ENCODE measurements around the gene CFAP68.

Gene CFAP68, protein sequence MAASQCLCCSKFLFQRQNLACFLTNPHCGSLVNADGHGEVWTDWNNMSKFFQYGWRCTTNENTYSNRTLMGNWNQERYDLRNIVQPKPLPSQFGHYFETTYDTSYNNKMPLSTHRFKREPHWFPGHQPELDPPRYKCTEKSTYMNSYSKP
- total RNA-seq, result 6.6 to 7.5 reads per million in 2 experiments

DNA sequence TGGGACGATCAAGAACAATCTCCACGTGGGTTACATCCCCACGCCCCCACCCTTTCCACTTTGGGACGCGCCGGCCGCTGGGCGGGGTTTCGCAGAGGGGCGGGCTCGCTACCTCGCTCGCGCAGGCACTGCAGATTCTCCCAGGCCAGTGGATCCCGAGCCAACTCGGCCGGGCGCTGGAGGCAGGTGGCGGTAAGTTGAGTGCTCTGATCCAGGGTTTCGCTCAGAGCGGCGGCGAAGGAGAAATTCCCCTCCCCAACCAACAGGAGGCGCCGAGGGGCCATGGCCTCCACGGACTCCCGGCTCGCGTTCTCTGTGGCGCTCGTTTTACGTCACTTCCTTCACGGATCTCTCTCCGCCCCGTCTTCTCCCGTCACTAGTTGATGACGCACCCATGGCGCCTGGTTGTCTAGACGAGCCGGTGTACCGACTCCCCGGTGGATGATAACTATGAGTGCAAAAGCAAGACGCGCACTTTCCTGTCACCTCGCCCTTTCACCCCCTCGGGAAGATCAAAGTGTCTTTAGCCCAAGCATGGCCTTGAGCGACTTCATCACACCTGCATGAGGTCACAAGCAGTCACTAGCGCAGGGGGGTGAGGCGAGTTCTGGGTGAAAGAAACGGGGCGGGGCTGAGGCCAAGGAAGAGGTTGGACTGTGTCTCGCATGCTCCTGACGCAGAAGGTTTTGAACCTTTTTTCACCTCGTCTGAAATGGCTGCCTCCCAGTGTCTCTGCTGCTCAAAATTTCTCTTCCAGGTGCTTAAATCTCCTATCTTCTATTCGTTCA is at the start of gene CFAP68, which contains the start of gene FDXACB1:
Gene CFAP68 (plus strand): TSS at position 693 of the 788 bp plus-strand sequence. CDS start 20 bp downstream, at position 713.
Gene FDXACB1 (minus strand): TSS at position 317 of the 788 bp plus-strand sequence. CDS start 33 bp downstream, at position 284.
- DNase-seq (ENCODE audit: low read depth), result peak; percentile 95

- no peak for DNase-seq (ENCODE audit: low read depth)
Observed at GRCh38 chr11:111833524-111833923, 45.8 kb upstream of the CFAP68 start.

DNA sequence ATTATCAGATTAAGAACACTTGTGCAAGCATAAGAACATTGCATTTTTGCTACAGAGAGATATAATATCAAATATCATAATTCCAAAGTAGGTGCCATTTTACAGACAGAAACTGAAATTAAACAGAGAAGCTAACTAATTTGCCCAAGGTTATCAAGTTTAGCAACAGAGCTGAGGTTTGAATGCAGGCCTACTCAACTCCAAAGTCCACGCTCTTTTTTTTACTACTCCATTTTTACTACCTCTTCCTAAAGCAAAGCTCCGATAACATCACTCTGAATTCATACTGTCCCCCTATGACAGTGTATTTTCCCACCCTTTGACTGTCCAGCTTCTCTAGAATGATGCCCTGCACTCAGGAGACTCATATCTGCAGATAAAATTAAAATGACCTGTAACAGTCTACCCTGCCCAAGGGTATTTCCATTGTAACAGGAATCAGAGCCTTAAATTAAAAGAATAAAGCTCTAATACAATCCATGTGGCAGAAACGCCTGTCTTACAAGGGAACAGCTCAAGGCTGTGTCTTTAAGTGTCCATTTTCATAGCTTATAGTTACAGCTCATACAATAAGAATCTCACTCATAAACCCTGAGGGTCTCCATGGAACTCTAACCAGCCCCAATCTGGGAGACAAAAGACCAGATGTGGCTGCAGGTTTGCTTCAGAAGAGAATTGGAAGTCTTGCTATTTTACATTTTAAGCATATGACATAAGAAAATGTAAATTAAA is 44.7 kb upstream of the CFAP68 start:
- DNase-seq (ENCODE audit: low read depth), result no peak

DNA sequence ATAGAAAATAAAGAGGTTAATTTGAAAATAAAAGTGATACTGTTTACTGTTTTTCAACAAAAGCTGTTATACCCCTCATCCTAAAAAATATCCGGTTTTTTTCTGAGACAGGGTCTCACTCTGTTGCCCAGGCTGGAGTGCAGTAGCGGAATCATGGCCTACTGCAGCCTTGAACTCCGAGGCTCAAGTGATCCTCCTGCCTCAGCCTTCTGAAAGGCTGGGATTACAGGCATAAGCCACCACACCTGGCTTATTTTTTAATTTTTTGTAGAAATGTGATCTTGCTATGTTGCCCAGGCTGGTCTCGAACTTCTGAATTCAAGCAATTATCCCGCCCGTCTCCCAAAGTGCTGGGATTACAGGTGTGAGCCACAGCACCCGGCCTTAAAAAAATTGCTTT is 43.7 kb upstream of the CFAP68 start:
- DNase-seq (ENCODE audit: low read depth), result no peak

DNA sequence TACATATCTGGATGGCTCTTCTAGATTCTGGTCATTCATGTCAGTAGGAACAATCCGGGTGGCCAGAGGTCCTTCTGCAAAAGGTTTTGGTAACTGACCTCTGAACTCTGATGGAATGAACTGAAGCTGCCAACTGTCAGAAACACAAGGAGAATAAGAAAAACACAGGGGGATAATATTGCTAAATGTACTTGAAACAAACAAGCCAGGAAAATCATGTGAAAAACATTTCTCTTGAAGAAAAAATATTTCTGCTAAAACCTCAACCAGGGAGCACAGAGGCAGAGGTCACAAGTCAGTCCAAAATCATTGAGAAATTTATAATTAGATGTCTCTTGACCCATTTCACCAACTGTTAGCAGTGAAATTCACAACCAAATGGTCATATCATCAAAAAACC is 43.2 kb upstream of the CFAP68 start:
- DNase-seq (ENCODE audit: low read depth), result no peak

GRCh38 chr11:111836721-111837120 is 42.6 kb upstream of the CFAP68 start:
- DNase-seq (ENCODE audit: low read depth), result no peak

DNA sequence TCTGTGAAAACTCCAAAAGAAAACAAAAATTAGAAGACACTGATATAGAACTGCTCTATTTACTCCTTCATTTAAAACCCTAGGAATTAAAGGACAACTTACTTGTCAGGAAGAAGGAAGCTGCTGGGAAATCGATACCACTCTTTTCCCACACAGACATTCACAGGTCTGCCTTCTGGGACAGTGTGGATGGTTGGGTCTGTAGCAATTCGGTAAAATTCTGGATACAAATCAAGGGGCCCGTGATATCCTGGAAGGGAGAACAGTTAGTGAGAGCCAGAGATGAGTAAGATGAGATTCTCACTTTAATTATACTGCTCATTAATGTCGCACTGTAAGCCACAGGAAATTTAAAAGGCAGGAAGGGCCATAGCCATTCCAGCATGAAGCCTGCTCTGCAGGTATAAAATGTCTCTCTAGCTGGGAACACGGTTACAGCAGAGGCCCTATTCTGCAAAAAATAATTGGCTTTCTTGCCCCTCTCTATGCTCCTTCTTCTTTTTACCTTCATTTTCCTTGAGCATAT is 41.9 kb upstream of the CFAP68 start:
- no peak for DNase-seq (ENCODE audit: low read depth)

DNA sequence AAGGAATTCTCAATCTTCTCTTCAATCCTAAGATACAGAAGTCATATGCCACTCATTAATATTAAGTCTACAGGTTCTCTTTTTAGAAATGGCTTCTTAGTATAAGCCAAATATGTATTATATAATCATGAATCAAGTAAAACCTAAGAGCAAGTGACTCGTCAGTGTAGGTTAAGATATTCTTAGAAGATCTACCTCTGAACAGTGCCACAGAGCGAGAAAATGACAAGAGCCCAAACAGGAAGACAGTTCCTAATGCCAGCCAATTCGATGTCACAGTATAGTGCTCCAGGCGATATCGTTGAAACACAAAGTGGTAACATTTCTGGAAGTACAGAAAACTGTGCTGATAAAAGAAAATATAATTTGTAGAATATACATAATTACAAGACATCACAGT is 41.3 kb upstream of the CFAP68 start:
- no peak for DNase-seq (ENCODE audit: low read depth)

DNA sequence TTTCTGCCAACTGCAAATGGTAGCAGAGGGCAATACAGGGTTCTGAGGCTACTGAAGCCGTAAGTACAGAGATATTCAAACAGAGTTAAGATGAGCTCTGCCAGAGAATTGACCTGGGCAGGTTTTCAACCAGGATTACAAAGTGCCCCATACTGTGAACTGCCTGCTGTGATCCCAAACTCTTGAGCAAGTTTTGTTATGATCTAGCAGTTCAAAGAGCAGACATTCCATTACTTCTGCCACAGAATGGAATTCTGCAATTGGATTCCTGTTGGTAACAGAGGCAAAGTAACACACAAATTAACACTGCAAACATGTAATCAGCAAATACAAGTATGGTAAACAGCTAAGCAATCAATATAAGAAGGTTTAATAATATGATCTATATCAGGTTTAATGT is 39.2 kb upstream of the CFAP68 start:
- DNase-seq (ENCODE audit: low read depth), result no peak

- peak; percentile 78 for DNase-seq (ENCODE audit: low read depth)
Observed at GRCh38 chr11:111841370-111842053, 37.8 kb upstream of the CFAP68 start.

- no peak for DNase-seq (ENCODE audit: low read depth)
Observed at GRCh38 chr11:111843661-111844060, 35.7 kb upstream of the CFAP68 start.

GRCh38 chr11:111845276-111846028 is 33.9 kb upstream of the CFAP68 start:
- no peak for DNase-seq (ENCODE audit: low read depth)

- no peak for DNase-seq (ENCODE audit: low read depth)
Observed at GRCh38 chr11:111846063-111846462, 33.3 kb upstream of the CFAP68 start.

DNA sequence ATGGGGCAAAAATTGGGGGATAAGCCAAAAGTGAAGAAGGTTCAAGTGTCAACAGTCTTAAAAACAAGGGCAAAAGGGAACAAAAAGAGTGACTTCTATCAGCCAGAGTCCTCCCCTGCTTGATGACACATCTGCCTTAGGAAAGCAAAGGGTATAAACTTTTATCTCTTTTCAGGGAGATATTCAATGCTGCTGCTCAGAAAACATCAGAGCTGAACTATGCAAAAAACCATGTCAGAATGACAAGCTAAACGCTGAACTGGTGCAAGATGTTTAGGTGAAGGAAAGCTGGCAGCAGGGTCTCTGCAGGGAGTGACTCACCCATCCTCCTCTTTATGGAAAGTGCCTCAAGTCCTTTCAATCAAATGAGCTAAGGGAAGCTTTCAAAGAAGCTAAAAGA is 32.7 kb upstream of the CFAP68 start:
- no peak for DNase-seq (ENCODE audit: low read depth)

GRCh38 chr11:111849631-111850030 is 29.7 kb upstream of the CFAP68 start:
- DNase-seq (ENCODE audit: low read depth), result no peak

GRCh38 chr11:111851067-111851466 is 28.3 kb upstream of the CFAP68 start:
- no peak for DNase-seq (ENCODE audit: low read depth)

DNA sequence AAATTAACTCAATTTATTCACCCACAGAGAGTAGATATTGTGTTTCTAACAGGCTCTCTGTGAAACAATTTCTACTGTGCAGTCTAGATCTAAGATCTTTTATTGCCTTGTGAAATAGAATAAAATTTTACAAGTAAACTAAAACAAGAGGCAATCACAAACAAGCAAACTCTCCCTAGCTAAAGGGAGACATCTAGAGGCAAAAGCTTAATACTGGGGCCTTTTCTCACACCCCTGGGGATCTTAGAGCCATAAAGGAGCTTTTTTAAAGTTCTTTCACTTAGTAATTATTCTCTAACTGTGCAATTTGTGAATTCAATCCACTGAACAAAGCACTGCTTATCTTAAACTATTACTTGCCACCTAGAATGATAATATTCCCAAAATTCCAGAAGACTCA is 27.7 kb upstream of the CFAP68 start:
- DNase-seq (ENCODE audit: low read depth), result no peak

DNA sequence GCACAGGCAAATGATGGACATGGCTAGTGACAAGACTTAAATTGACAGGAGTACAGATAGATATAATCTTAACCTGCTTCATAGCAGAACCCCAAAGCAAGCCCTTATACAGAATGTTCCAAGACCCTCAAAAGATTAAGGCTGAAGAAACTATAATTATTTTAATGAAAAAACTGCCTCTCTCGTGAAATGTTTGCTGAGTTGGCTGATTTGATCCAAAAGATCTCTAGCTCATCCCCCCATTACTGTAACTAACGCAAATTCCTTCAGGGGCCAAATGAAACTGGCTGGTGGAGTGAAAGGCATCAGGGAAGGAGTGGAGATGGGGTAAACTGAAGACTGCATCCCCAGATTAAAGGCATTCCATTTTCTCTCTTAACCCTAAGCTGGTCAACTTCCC is 27.2 kb upstream of the CFAP68 start:
- DNase-seq (ENCODE audit: low read depth), result no peak

DNA sequence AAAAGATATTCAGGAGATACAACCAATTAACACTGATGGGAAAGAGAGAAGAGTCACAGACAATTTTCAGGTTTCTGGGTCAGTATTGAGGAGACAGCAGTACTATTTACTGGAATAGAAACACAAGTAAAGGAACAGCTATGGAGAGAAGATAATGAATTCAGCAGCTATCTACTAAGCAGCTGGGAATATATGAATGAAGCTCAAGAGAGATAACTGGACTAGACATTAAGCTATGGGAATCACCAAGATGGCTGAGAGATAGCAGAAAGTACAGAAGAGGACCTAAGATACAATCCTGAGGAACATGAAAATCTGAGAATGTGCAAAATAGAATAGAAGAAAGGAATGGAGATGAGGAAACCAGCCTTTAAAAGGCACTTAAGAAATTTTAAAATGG is 23.8 kb upstream of the CFAP68 start:
- no peak for DNase-seq (ENCODE audit: low read depth)

- DNase-seq (ENCODE audit: low read depth), result no peak
Observed at GRCh38 chr11:111860257-111860656, 19.1 kb upstream of the CFAP68 start.

DNA sequence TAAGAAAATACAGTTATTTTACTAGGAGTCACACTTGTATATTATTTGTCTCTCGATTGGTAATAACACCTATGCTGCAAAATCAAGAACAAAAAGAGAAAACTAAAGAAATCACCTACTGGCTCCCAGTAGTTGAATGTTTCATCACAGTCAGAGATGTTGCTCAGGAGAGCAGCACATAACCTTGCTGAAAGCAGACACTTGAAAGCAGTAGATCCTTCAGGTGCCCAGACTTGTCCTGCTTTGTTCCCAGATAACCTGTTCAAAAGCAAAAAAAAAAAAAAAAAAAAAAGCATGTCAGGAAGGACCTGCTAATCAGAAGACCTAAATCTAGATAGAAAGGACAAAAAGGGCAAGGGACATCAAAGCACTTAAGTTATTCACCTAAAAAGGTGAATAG is 9.2 kb upstream of the CFAP68 start:
- no peak for DNase-seq (ENCODE audit: low read depth)
